GM19025 (cell line): ENCODE results near the gene ZFHX3.

ENCODE experiments used
- ATAC-seq: cut with Tn5 transposase; IDR thresholded peaks from one replicate; pipeline ENCODE4 v1.9.1; 2021; ENCODE audit warnings: mild to moderate bottlenecking, low read depth, moderate library complexity; ENCODE audit not compliant: unreplicated experiment

The ZFHX3 gene

GRCh38 chr16:72844225-72844920 is 203.6 kb downstream of the ZFHX3 start:
- no peak for ATAC-seq

GRCh38 chr16:72841506-72841905 is 206.4 kb downstream of the ZFHX3 start:
- ATAC-seq, result no peak

- ATAC-seq, result no peak
These were observed 207.1 kb downstream of the ZFHX3 start for GRCh38 chr16:72840631-72841381.

DNA sequence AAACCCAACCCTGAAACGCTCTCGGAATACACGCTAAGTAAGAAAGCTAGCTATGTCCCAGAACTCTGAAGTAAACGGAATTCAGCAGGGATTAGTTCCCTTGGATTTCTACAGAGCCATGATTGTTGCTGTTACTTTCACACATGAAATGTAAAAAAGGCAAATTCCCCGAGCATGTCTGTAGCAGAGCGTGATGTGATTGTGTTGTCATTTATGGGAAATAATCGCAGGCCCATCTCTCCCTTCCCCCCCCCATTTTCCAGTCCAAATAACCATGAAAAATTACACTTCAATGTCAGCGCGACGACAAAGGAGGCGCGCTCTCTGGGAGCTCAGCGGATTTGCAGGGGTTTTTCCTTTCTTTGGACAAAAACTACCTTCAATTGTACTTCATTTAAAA is 209.0 kb downstream of the ZFHX3 start:
- no peak for ATAC-seq

GRCh38 chr16:72838586-72838910 is 209.4 kb downstream of the ZFHX3 start:
- no peak for ATAC-seq

- ATAC-seq, result no peak
These were observed 209.9 kb downstream of the ZFHX3 start for GRCh38 chr16:72837846-72838585.

- no peak for ATAC-seq
These were observed 210.9 kb downstream of the ZFHX3 start for GRCh38 chr16:72836985-72837384.

- ATAC-seq, result no peak
These were observed 211.7 kb downstream of the ZFHX3 start for GRCh38 chr16:72836181-72836580.

- ATAC-seq, result no peak
These were observed 212.8 kb downstream of the ZFHX3 start for GRCh38 chr16:72835086-72835485.

DNA sequence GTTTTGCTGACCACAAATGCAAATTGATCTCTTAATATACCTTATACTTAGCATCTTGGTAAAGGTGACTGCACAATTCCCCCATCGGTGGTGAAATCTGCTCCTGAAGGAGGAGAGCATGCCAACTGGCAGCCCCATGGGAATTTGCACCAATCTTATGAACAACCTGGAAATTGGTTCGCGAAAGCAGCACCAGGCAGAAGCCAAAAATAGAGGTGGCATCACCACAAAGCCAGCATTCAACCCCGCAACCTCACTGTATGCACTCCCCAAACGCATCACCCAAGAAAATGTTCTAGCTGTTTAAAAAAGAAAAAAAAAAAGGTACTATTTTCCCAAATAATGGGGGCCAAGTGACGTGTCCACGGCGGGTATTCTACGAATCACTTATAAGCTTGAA is 213.4 kb downstream of the ZFHX3 start:
- no peak for ATAC-seq

GRCh38 chr16:72833969-72834368 is 214.0 kb downstream of the ZFHX3 start:
- ATAC-seq, result no peak

DNA sequence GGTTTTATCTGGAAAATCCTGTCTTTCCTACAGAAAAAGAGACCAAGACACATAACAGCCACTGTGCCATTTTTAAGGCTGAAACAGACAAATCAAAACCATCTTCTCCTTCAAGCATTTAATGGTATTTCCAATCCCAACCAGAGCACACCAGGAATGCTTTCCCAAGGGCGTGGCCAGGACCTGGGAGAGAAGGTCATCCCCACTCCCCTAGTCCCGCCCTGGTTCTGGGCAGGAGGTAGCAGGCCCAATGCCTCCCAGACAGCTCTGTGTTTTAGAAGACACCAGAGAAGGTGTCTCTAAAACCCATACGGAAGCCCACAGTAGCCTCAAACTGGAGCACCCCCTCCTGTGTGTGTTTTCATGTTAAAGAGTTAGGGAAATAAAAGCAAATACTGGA is 214.4 kb downstream of the ZFHX3 start:
- ATAC-seq, result no peak

DNA sequence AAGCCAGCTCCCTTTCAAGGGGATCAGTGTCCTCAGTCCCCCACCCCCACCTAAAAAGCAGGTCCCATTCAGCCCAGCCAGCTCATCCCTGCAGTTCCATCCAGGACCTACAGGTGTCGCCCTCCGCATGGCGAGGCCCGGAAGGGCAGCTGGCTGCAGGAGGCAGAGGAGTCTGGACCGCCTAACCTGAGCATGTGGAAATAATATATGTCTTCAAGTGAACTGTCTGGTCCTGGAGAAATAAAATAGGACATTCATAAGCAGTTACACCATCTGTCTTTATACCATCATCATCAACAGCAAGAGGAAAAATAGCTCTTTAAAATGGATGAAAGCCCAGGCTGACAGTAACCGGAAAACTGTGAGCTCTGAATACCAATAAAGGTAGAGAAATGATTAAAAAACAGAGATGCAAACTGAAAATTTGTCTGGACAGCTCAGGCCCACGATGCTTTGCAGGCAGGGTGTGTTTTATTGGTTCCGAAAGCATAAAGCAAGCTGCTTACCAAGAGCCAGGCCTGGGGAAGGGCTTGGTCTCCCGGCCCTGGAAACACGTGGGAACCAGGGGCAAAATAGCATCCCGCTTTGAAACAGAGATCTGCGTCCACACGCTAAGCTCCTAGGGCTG is 215.2 kb downstream of the ZFHX3 start:
- ATAC-seq, result no peak

GRCh38 chr16:72829846-72830775 is 217.8 kb downstream of the ZFHX3 start:
- ATAC-seq, result no peak

GRCh38 chr16:72827866-72828265 is 220.1 kb downstream of the ZFHX3 start:
- no peak for ATAC-seq

- ATAC-seq, result no peak
These were observed 221.9 kb downstream of the ZFHX3 start for GRCh38 chr16:72825912-72826621.

DNA sequence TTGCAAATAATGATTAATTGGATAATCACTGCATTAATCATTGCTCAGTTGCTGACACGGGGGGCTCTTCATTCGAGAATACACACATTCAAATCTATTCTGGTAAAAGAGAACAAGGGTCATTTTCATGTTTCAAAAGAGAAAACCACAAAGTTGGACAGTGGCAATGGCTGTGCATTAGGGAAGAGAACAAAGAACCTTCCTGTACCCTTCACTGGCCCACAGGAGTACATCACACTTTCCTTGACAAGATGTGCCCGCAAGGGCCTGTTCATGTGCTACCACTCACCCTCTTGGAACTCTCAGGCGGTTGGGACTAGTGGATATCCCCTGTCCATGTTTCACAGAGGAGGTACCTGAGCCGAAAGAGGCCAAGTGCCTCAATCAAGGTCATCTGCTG is 223.2 kb downstream of the ZFHX3 start:
- ATAC-seq, result no peak

GRCh38 chr16:72824027-72824426 is 223.9 kb downstream of the ZFHX3 start:
- no peak for ATAC-seq

DNA sequence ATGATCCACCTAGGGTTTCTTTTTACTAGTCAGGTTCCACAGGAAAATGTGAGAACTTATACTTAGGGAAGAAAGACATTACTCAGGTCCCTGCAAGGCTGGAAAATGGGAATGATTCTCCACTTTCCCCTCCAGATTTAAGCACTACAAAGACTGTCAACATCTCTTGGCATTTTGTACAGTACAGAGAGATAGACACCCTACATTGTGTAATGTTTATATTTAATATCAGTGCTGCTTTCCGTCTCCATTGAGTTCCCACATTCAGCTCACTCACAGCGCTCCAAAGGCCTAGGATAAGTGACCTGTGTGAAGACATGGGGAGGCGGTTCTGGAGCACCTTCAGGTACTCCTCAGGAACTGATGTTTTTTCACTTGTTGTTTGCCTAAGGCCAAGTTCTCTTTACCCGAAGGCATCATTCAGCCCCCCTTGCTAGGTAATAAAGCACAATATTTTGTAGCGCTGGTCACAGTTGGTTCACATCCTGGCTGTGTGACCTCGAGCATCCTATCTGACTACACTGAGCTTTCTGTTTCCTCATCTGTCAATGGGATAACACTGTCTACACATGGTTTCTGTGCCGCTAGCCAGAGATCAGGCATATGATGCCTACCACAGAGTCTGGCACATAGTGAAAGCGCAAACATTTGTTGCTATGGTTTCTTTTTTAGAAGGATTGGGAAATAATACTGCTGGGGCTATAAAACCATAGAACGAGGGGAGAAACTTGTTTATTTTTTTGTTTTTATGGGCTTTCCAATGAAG is 226.6 kb downstream of the ZFHX3 start:
- no peak for ATAC-seq
